CD14-positive monocyte (primary cell): ENCODE measurements around the gene GLRX3. TPM values are rescaled to one million over a fixed set of nuclear protein-coding genes. Genes with fewer than 3 reads are reported as not detected.

Experiments used
- DNase-seq, 3 donors: peaks; one replicate each; pipeline ENCODE4 v3.0.0-alpha.2; 2011 to 2022
- H2AFZ ChIP-seq: 2 replicates; pipeline ENCODE4 v1.6.0; 2012; ENCODE audit warnings: mild to moderate bottlenecking, low read depth, low read length, inconsistent platforms; ENCODE audit not compliant: insufficient read depth, poor library complexity, severe bottlenecking
- H3K27ac ChIP-seq, 2 donors: 1 replicate in 1 of 2; 2 replicates in 1 of 2; pipeline ENCODE4 v1.5.1; 2012 to 2013; ENCODE audit warnings: low read length in 2 of 2, control low read depth in 1 of 2, inconsistent platforms in 1 of 2, low read depth in 1 of 2, mild to moderate bottlenecking in 1 of 2
- H3K27me3 ChIP-seq, 2 donors: one replicate each; pipeline versions ENCODE4 v1.6.0 to v1.6.1; 2011 to 2013; ENCODE audit warnings: low read length in 2 of 2; ENCODE audit not compliant: control insufficient read depth in 2 of 2, insufficient read depth in 2 of 2
- H3K36me3 ChIP-seq, 2 donors: replicated peaks in 1 of 2; 1 replicate in 1 of 2; 2 replicates in 1 of 2; pipeline versions ENCODE4 v1.5.1 to v1.6.1; 2012 to 2013; ENCODE audit warnings: low read length in 2 of 2, control low read depth in 1 of 2, inconsistent platforms in 1 of 2, mild to moderate bottlenecking in 1 of 2; ENCODE audit not compliant: insufficient read depth in 2 of 2, control insufficient read depth in 1 of 2
- H3K4me1 ChIP-seq, 2 donors: 1 replicate in 1 of 2; 2 replicates in 1 of 2; pipeline versions ENCODE4 v1.5.1 to v1.6.1; 2012 to 2013; ENCODE audit warnings: low read length in 2 of 2, control low read depth in 1 of 2, inconsistent platforms in 1 of 2, mild to moderate bottlenecking in 1 of 2, moderate library complexity in 1 of 2; ENCODE audit not compliant: insufficient read depth in 2 of 2, control insufficient read depth in 1 of 2
- H3K4me2 ChIP-seq: replicated peaks from 2 replicates; pipeline ENCODE3; 2012; ENCODE audit warnings: low read length, moderate library complexity, mild to moderate bottlenecking; ENCODE audit not compliant: poor library complexity, severe bottlenecking; ENCODE audit errors: extremely low read depth
- H3K4me3 ChIP-seq, 3 experiments: fragments of 200-600 bp in 1 of 3; sonication (generic) in 1 of 3; replicated peaks in 1 of 3; 1 replicate in 2 of 3; 2 replicates in 1 of 3; pipeline ENCODE4 v1.5.1; 2011 to 2013; ENCODE audit warnings: low read length in 3 of 3, mild to moderate bottlenecking in 3 of 3, control low read depth in 2 of 3, low read depth in 2 of 3, inconsistent platforms in 1 of 3, moderate library complexity in 1 of 3
- H3K79me2 ChIP-seq: 2 replicates; pipeline ENCODE4 v1.6.0; 2012; ENCODE audit warnings: mild to moderate bottlenecking, control low read depth, inconsistent platforms, low read length, moderate library complexity; ENCODE audit not compliant: insufficient read depth
- H3K9ac ChIP-seq: 2 replicates; pipeline ENCODE4 v1.6.0; 2017; ENCODE audit warnings: low read length, mild to moderate bottlenecking; ENCODE audit not compliant: insufficient read depth, poor library complexity, severe bottlenecking
- H3K9me3 ChIP-seq, 2 donors: replicated peaks in 1 of 2; 1 replicate in 1 of 2; 2 replicates in 1 of 2; pipeline versions ENCODE4 v1.5.1 to v1.6.1; 2012 to 2013; ENCODE audit warnings: low read length in 2 of 2, control low read depth in 1 of 2; ENCODE audit not compliant: control insufficient read depth in 1 of 2, insufficient read depth in 1 of 2
- H4K20me1 ChIP-seq: 2 replicates; pipeline ENCODE4 v1.6.0; 2012; ENCODE audit warnings: mild to moderate bottlenecking, low read length, control low read depth, moderate library complexity; ENCODE audit not compliant: insufficient read depth
- H3K27ac Mint-ChIP-seq, 7 donors: one replicate each; pipeline ENCODE4 v1.8.0; 2020; ENCODE audit warnings: mild to moderate bottlenecking in 7 of 7, mixed read lengths in 7 of 7, moderate library complexity in 6 of 7, inconsistent platforms in 2 of 7
- H3K27me3 Mint-ChIP-seq, 3 donors: one replicate each; pipeline ENCODE4 v1.8.0; 2021 to 2022; ENCODE audit warnings: low read depth in 3 of 3, mild to moderate bottlenecking in 3 of 3, mixed read lengths in 3 of 3, moderate library complexity in 3 of 3, inconsistent platforms in 1 of 3
- H3K36me3 Mint-ChIP-seq, 2 donors: one replicate each; pipeline ENCODE4 v1.8.0; 2020; ENCODE audit warnings: mixed read lengths in 2 of 2, inconsistent platforms in 1 of 2, mild to moderate bottlenecking in 1 of 2
- H3K4me1 Mint-ChIP-seq: one replicate; pipeline ENCODE4 v1.8.0; 2020; ENCODE audit warnings: mild to moderate bottlenecking, mixed read lengths
- H3K4me3 Mint-ChIP-seq, 2 donors: one replicate each; pipeline ENCODE4 v1.8.0; 2020; ENCODE audit warnings: mild to moderate bottlenecking in 2 of 2, mixed read lengths in 2 of 2, moderate library complexity in 1 of 2
- H3K9me3 Mint-ChIP-seq, 7 donors: one replicate each; pipeline ENCODE4 v1.8.0; 2020 to 2022; ENCODE audit warnings: mixed read lengths in 7 of 7, mild to moderate bottlenecking in 6 of 7, moderate library complexity in 6 of 7, inconsistent platforms in 2 of 7
- CTCF ChIP-seq: fragments of 200-600 bp; IDR thresholded peaks from one replicate; pipeline ENCODE4 v1.8.0; 2022; ENCODE audit warnings: antibody characterized with exemption, mild to moderate bottlenecking
- WGBS: methylation state at CpG from one replicate; pipeline ENCODE4 v1.1.5; 2013; ENCODE audit warnings: missing lambda C conversion rate; ENCODE audit not compliant: insufficient coverage; 5-methylcytosine and 5-hydroxymethylcytosine counted together
- intact Hi-C, 2 donors: fragments of 100-400 bp; cut with micrococcal nuclease; formaldehyde crosslinking; loops; one replicate each; pipeline versions ENCODE4 v1.15.0 to v1.15.1; 2023
- polyA plus RNA-seq, 3 donors: library from polyadenylated mRNA; depleted of rRNA in 1 of 3; unstranded in 2 of 3; stranded (reverse) in 1 of 3; fragments of 300-500 nt in 2 of 3; fragments of >200 nt in 1 of 3; fragmentation: Illumina TruSeq in 2 of 3; gene quantifications; 1 replicate in 2 of 3; 2 replicates in 1 of 3; pipeline ENCODE4 v1.2.3, GENCODE V29; 2012 to 2021

GLRX3 gene
- polyA plus RNA-seq, 3 donors = 25.3 to 94.1 (median 78.2) TPM

DNA sequence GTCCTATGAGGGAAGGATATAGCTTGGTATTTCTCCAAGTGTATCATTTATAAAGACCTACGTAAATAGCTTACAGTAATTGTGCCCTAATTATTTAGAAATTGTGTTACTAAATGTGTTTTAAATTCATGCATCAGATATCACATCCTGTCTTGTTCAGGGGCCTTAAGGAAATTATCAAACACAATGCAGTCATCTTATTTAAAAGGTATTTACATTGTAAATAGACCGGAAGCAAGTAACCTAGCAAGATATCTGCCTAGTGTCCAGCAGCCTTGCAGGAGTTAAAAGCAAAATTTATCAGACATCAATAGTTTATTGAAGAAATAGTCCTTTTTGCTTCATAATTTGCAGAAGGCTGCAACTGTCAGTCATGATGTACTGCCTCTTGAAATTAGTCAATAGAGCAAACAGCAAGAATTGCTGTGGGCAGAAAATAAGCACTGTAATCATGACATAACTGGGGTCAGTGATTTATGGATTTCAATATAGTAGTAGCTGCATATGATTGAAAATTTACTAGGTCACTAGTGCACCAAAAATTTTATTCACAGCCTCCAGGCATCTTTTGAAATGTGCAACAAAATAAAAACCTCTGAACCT, 23.1 kb downstream of the GLRX3 start:
- no peaks in the 10 kb centered on the region for H3K27me3 ChIP-seq
- H4K20me1 ChIP-seq = peaks cover 42% of the 10 kb centered on the region
- peaks cover 9% of the 10 kb centered on the region for H3K79me2 ChIP-seq
- Mint-ChIP-seq H3K4me3 (no peak overlapping the region), H3K9me3 (peaks cover 0 to 1% (median 0%) of the 10 kb centered on the region in 7 donors), H3K4me1 (no peaks in the 10 kb centered on the region), H3K27me3 (no peaks in the 10 kb centered on the region), H3K36me3 (peaks cover 47 to 48% of the 10 kb centered on the region in 2 donors), H3K27ac (no peak overlapping the region)
- TF ChIP-seq CTCF = no peak
- intact Hi-C loops = no loop called here
- no peak overlapping the region for H2AFZ ChIP-seq
- no peak overlapping the region for H3K4me3 ChIP-seq
- no CpG with 5 or more reads among the region's 2 CpGs for WGBS
- H3K9me3 ChIP-seq = no peaks in the 10 kb centered on the region
- H3K36me3 ChIP-seq = peaks cover 38 to 49% of the 10 kb centered on the region in 2 donors
- H3K9ac ChIP-seq = no peak overlapping the region
- H3K27ac ChIP-seq = no peak overlapping the region
- no peaks in the 10 kb centered on the region for H3K4me1 ChIP-seq
- no peak for DNase-seq
- H3K4me2 ChIP-seq = no peak overlapping the region

DNA sequence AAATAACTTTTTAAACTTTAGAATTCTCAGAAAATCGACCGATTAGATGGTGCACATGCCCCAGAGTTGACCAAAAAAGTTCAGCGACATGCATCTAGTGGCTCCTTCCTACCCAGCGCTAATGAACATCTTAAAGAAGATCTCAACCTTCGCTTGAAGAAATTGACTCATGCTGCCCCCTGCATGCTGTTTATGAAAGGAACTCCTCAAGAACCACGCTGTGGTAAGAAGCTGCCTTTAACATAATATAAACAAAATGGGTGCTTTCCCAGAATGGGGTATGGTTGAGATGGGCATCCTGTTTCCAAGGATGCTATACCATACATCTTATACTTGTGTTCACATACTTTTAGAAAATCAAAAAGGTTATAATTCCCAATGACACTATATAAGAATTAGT, 24.6 kb downstream of the GLRX3 start:
- Mint-ChIP-seq H3K27me3 (peaks cover 0 to 1% (median 0%) of the 10 kb centered on the region in 3 donors), H3K4me3 (no peak overlapping the region), H3K4me1 (no peaks in the 10 kb centered on the region), H3K27ac (no peak overlapping the region), H3K36me3 (peaks cover 52 to 54% of the 10 kb centered on the region in 2 donors), H3K9me3 (no peaks in the 10 kb centered on the region)
- Histone ChIP-seq H3K4me1 (no peaks in the 10 kb centered on the region), H3K36me3 (peaks cover 42 to 63% of the 10 kb centered on the region in 2 donors), H4K20me1 (peaks cover 28% of the 10 kb centered on the region), H2AFZ (no peak overlapping the region), H3K4me3 (no peak overlapping the region), H3K27ac (no peak overlapping the region), H3K4me2 (no peak overlapping the region), H3K9me3 (no peaks in the 10 kb centered on the region), H3K9ac (no peak overlapping the region), H3K79me2 (no peaks in the 10 kb centered on the region), H3K27me3 (no peaks in the 10 kb centered on the region)
- DNase-seq = no peak
- intact Hi-C loops = no loop called here
- TF ChIP-seq CTCF = no peak
- no CpG with 5 or more reads among the region's 6 CpGs for WGBS
